Lower leg skin (tissue), 3 donors: Measurements from ENCODE around the gene AUTS2.

Source experiments
- POLR2A ChIP-seq, 2 donors: fragments of 450-650 bp; IDR thresholded peaks; one replicate each; pipeline ENCODE4 v1.6.1; 2016 to 2017; ENCODE audit warnings: antibody characterized with exemption in 2 of 2, mild to moderate bottlenecking in 1 of 2, moderate library complexity in 1 of 2
- TF ChIP-seq, protein P1 (sequence below), 3 donors: fragments of 450-650 bp; IDR thresholded peaks; one replicate each; pipeline ENCODE4 v1.5.1; 2016; ENCODE audit warnings: antibody characterized with exemption in 3 of 3, mild to moderate bottlenecking in 3 of 3, moderate library complexity in 2 of 3

GRCh38 chr7:69959789-69960499 lies 361.7 kb downstream of the AUTS2 start:
- TF ChIP-seq, protein P1, sequence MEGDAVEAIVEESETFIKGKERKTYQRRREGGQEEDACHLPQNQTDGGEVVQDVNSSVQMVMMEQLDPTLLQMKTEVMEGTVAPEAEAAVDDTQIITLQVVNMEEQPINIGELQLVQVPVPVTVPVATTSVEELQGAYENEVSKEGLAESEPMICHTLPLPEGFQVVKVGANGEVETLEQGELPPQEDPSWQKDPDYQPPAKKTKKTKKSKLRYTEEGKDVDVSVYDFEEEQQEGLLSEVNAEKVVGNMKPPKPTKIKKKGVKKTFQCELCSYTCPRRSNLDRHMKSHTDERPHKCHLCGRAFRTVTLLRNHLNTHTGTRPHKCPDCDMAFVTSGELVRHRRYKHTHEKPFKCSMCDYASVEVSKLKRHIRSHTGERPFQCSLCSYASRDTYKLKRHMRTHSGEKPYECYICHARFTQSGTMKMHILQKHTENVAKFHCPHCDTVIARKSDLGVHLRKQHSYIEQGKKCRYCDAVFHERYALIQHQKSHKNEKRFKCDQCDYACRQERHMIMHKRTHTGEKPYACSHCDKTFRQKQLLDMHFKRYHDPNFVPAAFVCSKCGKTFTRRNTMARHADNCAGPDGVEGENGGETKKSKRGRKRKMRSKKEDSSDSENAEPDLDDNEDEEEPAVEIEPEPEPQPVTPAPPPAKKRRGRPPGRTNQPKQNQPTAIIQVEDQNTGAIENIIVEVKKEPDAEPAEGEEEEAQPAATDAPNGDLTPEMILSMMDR (IDR thresholded peaks at IDR 0.05): no peak
- TF ChIP-seq POLR2A (IDR thresholded peaks at IDR 0.05): no peak
